HL-60 (cell line): Measurements from ENCODE around the gene RNF167.

Experiments
- CTCF ChIP-seq: IDR thresholded peaks from one replicate; pipeline ENCODE4 v1.5.1; 2011; ENCODE audit warnings: low read length, control low read depth, inconsistent platforms; ENCODE audit not compliant: insufficient read depth
- POLR2AphosphoS5 ChIP-seq: IDR thresholded peaks from 2 replicates; pipeline ENCODE4 v1.6.1; 2012; ENCODE audit warnings: low read depth
- REST ChIP-seq: IDR thresholded peaks from 2 replicates; pipeline ENCODE4 v1.6.1; 2012; ENCODE audit warnings: low read depth; ENCODE audit not compliant: insufficient replicate concordance

- TF ChIP-seq CTCF (no peak), REST (no peak), POLR2AphosphoS5 (peak; percentile 39; the same call in 1 of the 2 replicates)
Observed at GRCh38 chr17:4939796-4940554, at the start of gene RNF167, which contains the start of gene SLC25A11.
